PC-9 (cell line): ENCODE measurements around the gene MYD88. TPM values are rescaled to one million over a fixed set of nuclear protein-coding genes. Genes with fewer than 3 reads are reported as not detected.
"Not testable (repeated sequence)": the region's sequence is repeated elsewhere in the genome, so short reads cannot be mapped to it uniquely, and the experiment has no call there.

Experiments
- BruUV-seq: library from RNA; stranded (reverse); fragments of 400-500 nt; replicated peaks from 2 replicates; lab custom pipeline; 2021; lab: Mats Ljungman, UMichigan
- CTCF ChIA-PET: fragments of 300-600 bp; sonication (Branson Sonifier 250); formaldehyde crosslinking; loops from one replicate; lab custom pipeline; 2022; ENCODE audit warnings: antibody characterized with exemption; lab: Charles Lee
- POLR2A ChIA-PET: fragments of 300-600 bp; sonication (Branson Sonifier 250); formaldehyde crosslinking; loops from one replicate; lab custom pipeline; 2022; ENCODE audit warnings: antibody characterized with exemption; ENCODE audit not compliant: unreplicated experiment; lab: Charles Lee
- DNase-seq, 2 experiments: peaks; one replicate each; pipeline versions ENCODE4 v3.0.0 to v3.0.0-alpha.2; 2015 to 2022; ENCODE audit warnings: mixed read lengths in 1 of 2
- H2AFZ ChIP-seq: fragments of 200-600 bp; sonication (generic); 2 replicates; pipeline ENCODE4 v1.8.1; 2017; ENCODE audit warnings: antibody characterized with exemption
- H3F3A ChIP-seq: fragments of 200-600 bp; sonication (generic); 2 replicates; pipeline ENCODE4 v1.8.1; 2017; ENCODE audit warnings: antibody characterized with exemption, mild to moderate bottlenecking, low read depth; ENCODE audit not compliant: insufficient read depth
- H3K27ac ChIP-seq: fragments of 200-600 bp; sonication (generic); 2 replicates; pipeline ENCODE4 v1.6.1; 2016; ENCODE audit warnings: mixed run types
- H3K27me3 ChIP-seq: fragments of 200-600 bp; sonication (generic); 2 replicates; pipeline ENCODE4 v1.6.1; 2016; ENCODE audit warnings: low read depth, mixed run types; ENCODE audit not compliant: insufficient read depth
- H3K36me3 ChIP-seq: fragments of 200-600 bp; sonication (generic); 2 replicates; pipeline ENCODE4 v1.6.1; 2016; ENCODE audit warnings: low read depth, mixed run types
- H3K4me1 ChIP-seq: fragments of 200-600 bp; sonication (generic); replicated peaks from 2 replicates; pipeline ENCODE4 v1.6.1; 2016; ENCODE audit warnings: mixed run types; ENCODE audit not compliant: insufficient read depth
- H3K4me2 ChIP-seq: fragments of 200-600 bp; sonication (generic); 2 replicates; pipeline ENCODE4 v1.6.1; 2017; ENCODE audit warnings: mixed run types
- H3K4me3 ChIP-seq: fragments of 200-600 bp; sonication (generic); 2 replicates; pipeline ENCODE4 v1.6.1; 2016; ENCODE audit warnings: mixed run types
- H3K79me2 ChIP-seq: fragments of 200-600 bp; sonication (generic); 2 replicates; pipeline ENCODE4 v1.6.1; 2017; ENCODE audit warnings: low read depth, mixed run types
- H3K9me2 ChIP-seq: fragments of 200-600 bp; sonication (generic); 2 replicates; pipeline ENCODE4 v1.8.1; 2017; ENCODE audit warnings: mild to moderate bottlenecking; ENCODE audit not compliant: insufficient read depth
- H3K9me3 ChIP-seq: fragments of 200-600 bp; sonication (generic); 2 replicates; pipeline ENCODE4 v1.8.1; 2016; ENCODE audit warnings: low read depth; ENCODE audit not compliant: insufficient read depth
- H4K20me1 ChIP-seq: fragments of 200-600 bp; sonication (generic); 2 replicates; pipeline ENCODE4 v1.8.1; 2017; ENCODE audit not compliant: insufficient read depth
- EZH2 ChIP-seq: fragments of 200-600 bp; sonication (generic); IDR thresholded peaks from 2 replicates; pipeline ENCODE4 v1.8.0; 2017; ENCODE audit warnings: antibody characterized with exemption, low read depth
- intact Hi-C: fragments of 100-400 bp; cut with micrococcal nuclease; formaldehyde crosslinking; loops from one replicate; pipeline ENCODE4 v1.10.0; 2022; ENCODE audit not compliant: unreplicated experiment
- total RNA-seq: library from RNA; stranded (reverse); gene quantifications from 2 replicates; pipeline ENCODE4 v1.2.3, GENCODE V29; 2021
- TF ChIP-seq, protein P1 (sequence below): fragments of 200-600 bp; sonication (generic); conservative IDR thresholded peaks from 2 replicates; pipeline ENCODE4 v1.6.1; 2017; ENCODE audit warnings: mixed run types, antibody characterized with exemption, mild to moderate bottlenecking, moderate library complexity

MYD88 gene
- total RNA-seq, 1 experiment from 2014 or later = 25.0 TPM

DNA sequence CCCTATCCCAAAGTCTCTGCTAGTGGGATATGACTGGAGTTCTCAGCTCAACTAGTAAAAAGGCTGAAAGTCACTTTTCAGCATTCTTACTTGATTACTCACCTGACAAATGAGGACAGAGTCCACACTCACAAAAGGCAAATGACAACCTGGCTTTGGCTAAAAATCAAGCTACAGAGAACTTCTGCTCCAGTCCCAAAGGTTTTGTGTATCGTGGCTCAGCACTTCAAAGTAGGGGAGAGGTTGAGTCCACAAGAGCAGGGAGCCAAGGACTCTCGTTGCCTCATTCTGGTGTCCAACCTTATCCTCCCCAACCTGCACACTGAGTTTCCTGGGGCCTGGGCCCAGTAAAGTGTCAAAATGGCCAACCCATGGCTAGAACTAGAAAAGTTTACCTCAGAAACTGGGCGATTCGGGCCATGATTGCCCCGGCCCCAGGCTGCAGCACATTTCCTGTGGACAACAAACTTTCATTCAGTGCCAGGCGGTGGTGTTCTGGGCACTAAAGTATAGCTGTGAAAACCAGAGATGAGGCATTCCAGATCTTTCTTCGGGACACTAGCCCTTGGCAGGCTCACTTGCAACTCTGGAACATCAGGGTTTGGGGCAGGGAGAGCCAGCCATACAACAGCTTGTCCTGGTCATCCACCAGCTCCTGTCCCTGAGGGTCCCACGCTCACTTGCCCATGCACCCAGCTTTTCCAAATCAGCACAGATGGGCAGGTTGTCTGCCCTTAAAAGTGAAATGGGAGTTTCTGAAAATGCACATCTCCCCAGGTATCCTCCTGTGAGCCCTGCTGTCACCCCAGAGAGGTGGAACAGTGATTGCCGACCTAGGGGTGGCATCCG lies 4.7 kb upstream of the MYD88 start:
- no peaks in the 10 kb centered on the region; the same call in 1 of the 2 replicates for H3K36me3 ChIP-seq
- no TSS peak for BruUV-seq
- no peaks in the 10 kb centered on the region for H3K9me3 ChIP-seq
- no peaks in the 10 kb centered on the region; the same call in 1 of the 2 replicates for H4K20me1 ChIP-seq
- peak in 1 of 2 experiments; percentile 84 for DNase-seq
- no peak overlapping the region for H2AFZ ChIP-seq
- no peaks in the 10 kb centered on the region for H3K27me3 ChIP-seq
- peaks cover 48% of the 10 kb centered on the region for H3K4me1 ChIP-seq
- H3K27ac ChIP-seq = peak overlapping the region; percentile 80
- intact Hi-C loops = loop anchor here (1.0 to 10.0 kb wide), 2 partner anchors 32 to 321 kb away; partner anchors contain the start of genes ACVR2B and OXSR1
- peak overlapping the region; percentile 72 for H3K4me2 ChIP-seq
- no peak overlapping the region; the same call in 1 of the 2 replicates for H3K4me3 ChIP-seq
- H3K79me2 ChIP-seq = peaks cover 30% of the 10 kb centered on the region
- peaks cover 34% of the 10 kb centered on the region; the same call in 1 of the 2 replicates for H3F3A ChIP-seq
- TF ChIP-seq, protein P1, sequence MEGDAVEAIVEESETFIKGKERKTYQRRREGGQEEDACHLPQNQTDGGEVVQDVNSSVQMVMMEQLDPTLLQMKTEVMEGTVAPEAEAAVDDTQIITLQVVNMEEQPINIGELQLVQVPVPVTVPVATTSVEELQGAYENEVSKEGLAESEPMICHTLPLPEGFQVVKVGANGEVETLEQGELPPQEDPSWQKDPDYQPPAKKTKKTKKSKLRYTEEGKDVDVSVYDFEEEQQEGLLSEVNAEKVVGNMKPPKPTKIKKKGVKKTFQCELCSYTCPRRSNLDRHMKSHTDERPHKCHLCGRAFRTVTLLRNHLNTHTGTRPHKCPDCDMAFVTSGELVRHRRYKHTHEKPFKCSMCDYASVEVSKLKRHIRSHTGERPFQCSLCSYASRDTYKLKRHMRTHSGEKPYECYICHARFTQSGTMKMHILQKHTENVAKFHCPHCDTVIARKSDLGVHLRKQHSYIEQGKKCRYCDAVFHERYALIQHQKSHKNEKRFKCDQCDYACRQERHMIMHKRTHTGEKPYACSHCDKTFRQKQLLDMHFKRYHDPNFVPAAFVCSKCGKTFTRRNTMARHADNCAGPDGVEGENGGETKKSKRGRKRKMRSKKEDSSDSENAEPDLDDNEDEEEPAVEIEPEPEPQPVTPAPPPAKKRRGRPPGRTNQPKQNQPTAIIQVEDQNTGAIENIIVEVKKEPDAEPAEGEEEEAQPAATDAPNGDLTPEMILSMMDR = no peak
- TF ChIP-seq EZH2 = no peak
- CTCF ChIA-PET = no interaction called here
- POLR2A ChIA-PET = interaction anchor here (0.5 to 1.2 kb wide), 4 partner anchors 8 to 501 kb away, joined by 3 to 6 read pairs (median 4); partner anchors contain the start of gene OXSR1
- no peaks in the 10 kb centered on the region for H3K9me2 ChIP-seq

DNA sequence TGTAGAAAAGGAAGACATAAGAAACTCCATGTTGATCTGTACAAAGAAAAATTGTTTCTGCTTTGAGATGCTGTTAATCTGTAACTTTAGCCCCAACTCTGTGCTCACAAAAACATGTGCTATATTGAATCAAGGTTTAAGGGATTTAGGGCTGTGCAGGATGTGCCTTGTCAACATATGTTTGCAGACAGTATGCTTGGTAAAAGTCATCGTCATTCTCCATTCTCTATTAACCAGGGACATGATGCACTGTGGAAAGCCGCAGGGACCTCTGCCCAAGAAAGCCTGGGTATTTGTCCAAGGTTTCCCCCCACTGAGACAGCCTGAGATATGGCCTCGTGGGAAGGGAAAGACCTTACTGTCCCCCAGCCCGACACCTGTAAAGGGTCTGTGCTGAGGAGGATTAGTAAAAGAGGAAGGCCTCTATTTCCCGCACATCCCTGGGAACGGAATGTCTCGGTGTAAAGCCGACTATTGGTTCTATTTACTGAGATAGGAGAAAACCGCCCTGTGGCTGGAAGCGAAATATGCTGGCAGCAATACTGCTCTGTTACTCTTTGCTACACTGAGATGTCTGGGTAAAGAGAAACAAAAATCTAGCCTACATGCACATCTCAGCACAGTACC lies 3.8 kb upstream of the MYD88 start:
- intact Hi-C loops = loop anchor here (5.0 to 10.0 kb wide), 4 partner anchors 113 to 1142 kb away; partner anchors contain the start of genes ACVR2B, EPM2AIP1 and MLH1
- DNase-seq, CTCF ChIA-PET, H3K27ac ChIP-seq, H3K9me3 ChIP-seq, H4K20me1 ChIP-seq, H3K9me2 ChIP-seq, H3K36me3 ChIP-seq, BruUV-seq, H3K27me3 ChIP-seq, H3K4me3 ChIP-seq, H2AFZ ChIP-seq: not testable (repeated sequence)
- Histone ChIP-seq H3K4me2 (peak overlapping the region; percentile 98; the same call in 1 of the 2 replicates), H3K79me2 (peaks cover 38% of the 10 kb centered on the region), H3F3A (peaks cover 34% of the 10 kb centered on the region; the same call in 1 of the 2 replicates), H3K4me1 (peaks cover 56% of the 10 kb centered on the region)
- POLR2A ChIA-PET = interaction anchor here (0.5 kb wide), 1 partner anchor 7 kb away, joined by 4 read pairs; no protein-coding TSS in a partner anchor

DNA sequence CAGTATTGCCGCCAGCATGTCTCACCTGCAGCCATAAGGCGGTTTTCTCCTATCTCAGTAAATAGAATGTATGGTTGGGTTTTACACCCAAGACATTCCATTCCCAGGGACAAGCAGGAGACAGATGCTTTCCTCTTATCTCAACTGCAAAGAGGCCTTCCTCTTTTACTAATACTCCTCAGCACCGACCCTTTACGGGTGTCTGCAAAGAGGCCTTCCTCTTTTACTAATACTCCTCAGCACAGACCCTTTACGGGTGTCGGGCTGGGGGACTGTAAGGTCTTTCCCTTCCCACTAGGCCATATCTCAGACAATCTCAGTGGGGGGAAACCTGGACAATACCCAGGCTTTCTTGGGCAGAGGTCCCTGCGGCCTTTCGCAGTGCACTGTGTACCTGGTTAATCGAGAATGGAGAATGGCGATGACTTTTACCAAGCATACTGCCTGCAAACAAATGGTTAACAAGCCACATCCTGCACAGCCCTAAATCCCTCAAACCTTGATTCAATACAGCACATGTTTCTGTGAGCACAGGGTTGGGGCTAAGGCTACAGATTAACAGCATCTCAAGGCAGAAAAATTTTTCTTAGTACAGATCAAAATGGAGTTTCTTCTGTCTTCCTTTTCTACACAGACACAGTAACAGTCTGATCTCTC lies 2.7 kb upstream of the MYD88 start:
- H3F3A ChIP-seq = peaks cover 40% of the 10 kb centered on the region; the same call in 1 of the 2 replicates
- H3K4me2 ChIP-seq = peak overlapping the region; percentile 98
- H3K27me3 ChIP-seq, CTCF ChIA-PET, POLR2A ChIA-PET, H3K9me2 ChIP-seq, H3K36me3 ChIP-seq, H3K27ac ChIP-seq, H4K20me1 ChIP-seq, H3K9me3 ChIP-seq, BruUV-seq, DNase-seq: not testable (repeated sequence)
- H3K4me3 ChIP-seq = peak overlapping the region; percentile 98
- peak overlapping the region; percentile 78 for H2AFZ ChIP-seq
- H3K4me1 ChIP-seq = peaks cover 60% of the 10 kb centered on the region
- intact Hi-C loops = loop anchor here (5.0 to 10.0 kb wide), 4 partner anchors 112 to 1143 kb away; partner anchors contain the start of genes ACVR2B, EPM2AIP1 and MLH1
- peaks cover 44% of the 10 kb centered on the region for H3K79me2 ChIP-seq
